HG03439 (cell line): ENCODE results near the gene PDLIM4.

Experiments
- ATAC-seq: cut with Tn5 transposase; IDR thresholded peaks from one replicate; pipeline ENCODE4 v1.9.1; 2021; ENCODE audit warnings: mild to moderate bottlenecking, moderate library complexity; ENCODE audit not compliant: unreplicated experiment

The PDLIM4 gene

DNA sequence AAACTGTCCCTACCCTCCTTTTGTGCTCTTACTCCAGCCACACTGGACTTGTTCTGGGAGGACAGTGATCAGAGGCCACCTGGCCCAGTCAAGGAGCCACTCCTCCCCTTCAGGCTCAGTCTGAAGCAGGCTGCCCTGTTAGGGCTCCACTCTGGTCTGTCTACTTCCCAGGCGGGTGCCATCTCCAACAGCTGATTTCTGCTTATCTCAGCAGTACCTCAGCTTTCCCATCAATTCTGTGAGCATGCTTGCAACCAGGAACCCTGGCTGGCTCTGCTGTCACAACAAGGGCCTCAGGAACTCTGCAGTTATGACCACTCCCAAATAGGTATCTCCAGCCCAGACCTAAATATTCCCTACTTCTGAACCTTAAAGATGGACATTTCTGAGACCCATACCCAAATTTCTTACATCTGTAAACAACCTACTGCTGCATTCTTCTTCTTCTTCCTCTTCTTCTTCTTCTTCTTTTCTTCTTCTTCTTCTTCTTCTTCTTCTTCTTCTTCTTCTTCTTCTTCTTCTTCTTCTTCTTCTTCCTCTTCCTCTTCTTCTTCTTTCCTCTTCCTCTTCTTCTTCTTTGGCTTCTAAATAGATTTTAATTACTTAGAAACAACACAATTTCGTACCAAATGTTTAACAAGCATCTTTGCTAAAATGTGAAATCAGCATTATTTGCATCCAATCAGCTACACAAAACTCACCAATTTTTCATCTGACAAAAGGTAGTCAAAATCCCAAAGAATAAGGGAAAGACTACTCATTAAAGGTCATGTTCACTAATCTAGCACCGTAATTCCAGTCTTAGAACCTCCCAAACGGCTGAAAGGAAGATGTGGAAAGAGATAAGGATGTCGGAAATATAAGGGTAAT, 23.1 kb downstream of the PDLIM4 start:
- no peak for ATAC-seq

DNA sequence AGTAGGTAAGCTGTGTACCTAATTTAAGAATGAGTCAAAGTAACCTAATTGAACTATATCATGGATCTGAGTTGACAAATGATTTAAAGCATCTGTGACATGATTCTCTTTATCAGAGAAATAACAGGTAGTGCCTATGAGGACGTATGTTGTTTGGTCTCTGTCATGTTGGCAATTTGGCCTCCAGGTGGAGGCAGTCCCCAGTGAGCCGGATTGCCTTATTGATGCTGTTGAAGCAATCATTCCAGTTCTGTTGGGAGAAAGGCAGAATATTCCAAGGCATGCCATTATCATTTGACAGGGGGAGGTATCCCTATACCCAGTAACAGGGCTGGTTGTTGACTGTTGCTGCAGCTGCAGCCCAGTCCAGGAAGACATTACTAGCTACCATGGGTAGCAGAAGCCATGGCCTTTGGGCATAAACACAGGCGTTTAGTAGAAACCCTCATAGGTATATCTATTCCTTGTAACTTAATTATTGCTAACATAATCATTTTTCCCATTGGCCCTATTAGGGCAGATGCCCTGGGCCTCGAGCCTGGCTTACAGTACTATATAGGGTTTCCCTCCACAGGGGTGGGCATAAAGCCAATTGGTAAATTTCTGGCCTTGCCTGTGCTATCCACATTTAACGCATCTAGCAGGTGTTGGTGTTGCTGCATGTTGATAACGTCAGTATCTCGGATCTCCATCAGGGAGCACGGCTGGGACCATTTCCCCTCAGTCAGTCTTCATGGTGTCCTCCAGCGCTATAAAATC, 24.5 kb downstream of the PDLIM4 start:
- ATAC-seq: no peak

DNA sequence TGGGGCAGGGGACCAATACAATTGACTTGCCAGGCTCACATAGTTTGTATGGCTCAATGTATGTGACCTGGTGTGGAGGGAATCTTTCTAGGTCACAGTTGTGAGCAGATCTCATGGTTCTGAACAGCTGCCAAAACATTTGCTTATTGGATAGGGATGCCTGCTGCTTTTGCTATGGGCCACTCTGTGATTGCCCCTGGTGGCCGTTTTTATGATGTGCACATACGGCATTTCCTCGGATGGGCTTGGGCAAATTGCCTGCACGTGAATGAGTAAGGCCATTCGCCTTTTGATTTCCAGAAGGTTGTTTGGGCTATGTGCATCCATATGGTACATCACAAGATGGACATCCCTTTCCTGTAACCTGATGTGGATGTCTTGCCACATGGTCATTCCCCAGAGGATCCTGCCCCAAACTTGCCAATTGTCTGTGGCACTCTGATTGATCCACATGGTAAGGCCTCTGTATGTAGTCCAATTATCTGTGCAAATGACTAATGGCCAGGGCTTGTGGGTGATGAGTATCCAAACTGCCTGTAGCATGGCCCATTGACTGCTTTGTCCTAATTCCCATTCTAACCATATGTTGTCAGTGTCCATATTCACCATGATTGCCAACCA, 26.0 kb downstream of the PDLIM4 start:
- ATAC-seq: no peak

DNA sequence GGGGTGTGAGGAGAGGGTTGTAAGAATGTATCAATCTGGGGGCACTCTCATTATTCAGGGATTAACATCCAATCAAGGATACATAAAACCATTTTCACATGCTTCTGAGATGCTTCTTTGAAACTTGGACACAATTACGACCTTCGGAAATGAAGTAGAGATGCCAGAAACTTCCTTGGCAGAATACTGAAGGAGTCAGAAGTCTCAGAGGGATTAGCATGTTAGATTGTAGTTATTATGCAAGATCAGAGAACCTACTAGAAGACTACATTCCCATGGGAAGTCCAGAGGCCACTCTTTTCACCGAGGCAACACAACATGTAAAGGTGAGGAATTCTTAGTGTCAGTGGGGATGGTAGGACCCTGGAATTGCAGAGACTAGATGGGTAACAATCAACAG, 31.6 kb downstream of the PDLIM4 start:
- no peak for ATAC-seq

DNA sequence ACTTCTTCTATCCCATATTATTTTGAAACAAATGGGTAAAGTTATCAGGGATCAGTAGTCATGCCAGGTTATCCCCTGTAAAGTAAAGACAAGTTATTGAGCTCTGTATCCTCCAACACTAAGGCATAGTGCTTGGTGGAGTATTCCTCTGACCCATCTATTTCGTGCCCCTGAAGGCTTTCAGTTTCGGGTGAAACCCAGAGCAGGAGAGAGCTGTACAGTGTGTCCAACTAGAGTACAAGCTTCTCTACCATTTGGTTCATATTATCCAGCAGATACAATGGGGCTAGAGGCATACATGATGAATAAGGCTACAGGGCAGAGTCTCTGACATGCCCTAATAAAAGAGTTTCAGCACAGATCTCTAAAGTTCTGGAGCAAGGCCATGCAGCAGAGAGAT, 33.5 kb downstream of the PDLIM4 start:
- ATAC-seq: no peak

GRCh38 chr5:132293066-132293991, 35.8 kb downstream of the PDLIM4 start:
- peak; percentile 47 for ATAC-seq

GRCh38 chr5:132293992-132294727, 36.7 kb downstream of the PDLIM4 start, which contains the start of gene SLC22A4:
TSS of gene SLC22A4 (plus strand) at chr5:132294394. CDS start at chr5:132294617, 223 bp downstream.
- ATAC-seq: peak; percentile 59

- peak; percentile 5 for ATAC-seq
Measured at GRCh38 chr5:132294728-132295504, 37.4 kb downstream of the PDLIM4 start.

- ATAC-seq: no peak
Measured at GRCh38 chr5:132295505-132296411, 38.3 kb downstream of the PDLIM4 start.

DNA sequence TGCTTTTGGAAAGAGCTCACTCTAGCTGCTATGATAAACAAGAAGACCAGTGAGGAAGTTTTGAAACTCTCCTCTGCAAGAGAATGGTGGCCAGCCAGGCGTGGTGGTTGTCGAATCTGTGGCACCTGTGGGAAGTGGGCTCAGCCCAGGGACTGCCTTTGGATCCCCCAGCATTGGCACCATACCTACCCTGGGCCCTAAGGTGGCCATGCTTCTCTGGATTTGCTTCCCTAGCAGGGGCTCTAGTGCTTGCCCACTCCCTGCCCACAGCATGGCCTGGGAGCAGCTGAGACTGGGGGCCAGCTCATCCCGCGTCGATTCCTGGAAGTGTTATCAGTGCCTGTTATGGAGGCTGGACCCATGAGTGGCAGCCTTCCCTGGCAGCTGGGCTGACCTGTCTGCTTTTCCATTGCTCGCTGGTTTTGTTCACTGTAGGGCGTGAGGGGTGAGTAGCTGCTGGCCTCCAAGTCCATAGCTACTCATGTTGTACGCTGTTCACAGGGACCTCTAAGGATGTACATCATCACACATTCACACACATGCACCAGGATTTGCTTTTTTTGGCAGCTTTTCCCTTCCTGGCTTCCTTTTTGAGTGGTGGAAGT, 39.0 kb downstream of the PDLIM4 start:
- ATAC-seq: no peak

DNA sequence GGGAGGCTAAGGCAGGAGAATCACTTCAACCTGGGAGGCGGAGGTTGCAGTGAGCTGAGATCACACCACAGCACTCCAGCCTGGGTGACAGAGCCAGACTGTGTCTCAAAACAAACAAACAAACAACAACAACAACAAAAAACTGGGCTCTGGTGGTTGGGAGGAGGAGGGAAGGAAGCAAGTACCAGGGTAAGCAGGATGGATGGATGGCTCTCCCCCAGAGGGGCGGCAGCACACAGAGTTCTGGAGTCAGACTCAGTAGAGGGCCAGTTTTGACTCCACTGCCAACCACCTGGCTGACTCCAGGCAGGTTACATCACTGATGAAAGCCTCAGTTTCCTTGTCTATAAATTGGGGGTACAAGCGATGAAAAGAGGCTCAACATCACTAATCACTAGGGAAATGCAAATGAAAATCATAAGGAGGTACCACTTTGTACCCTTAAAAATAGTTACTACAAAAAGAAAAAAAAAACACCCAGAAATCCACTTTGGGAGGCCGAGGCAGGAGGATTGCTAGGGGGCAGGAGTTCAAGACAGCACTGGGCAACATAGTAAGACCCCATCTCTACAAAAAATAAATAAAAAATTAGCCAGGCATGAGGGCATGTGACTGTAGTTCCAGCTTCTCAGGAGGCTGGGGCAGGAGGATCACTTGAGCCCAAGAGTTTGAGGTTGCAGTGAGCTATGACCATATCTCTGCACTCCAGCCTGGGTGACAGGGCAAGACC, 39.9 kb downstream of the PDLIM4 start:
- ATAC-seq: no peak

DNA sequence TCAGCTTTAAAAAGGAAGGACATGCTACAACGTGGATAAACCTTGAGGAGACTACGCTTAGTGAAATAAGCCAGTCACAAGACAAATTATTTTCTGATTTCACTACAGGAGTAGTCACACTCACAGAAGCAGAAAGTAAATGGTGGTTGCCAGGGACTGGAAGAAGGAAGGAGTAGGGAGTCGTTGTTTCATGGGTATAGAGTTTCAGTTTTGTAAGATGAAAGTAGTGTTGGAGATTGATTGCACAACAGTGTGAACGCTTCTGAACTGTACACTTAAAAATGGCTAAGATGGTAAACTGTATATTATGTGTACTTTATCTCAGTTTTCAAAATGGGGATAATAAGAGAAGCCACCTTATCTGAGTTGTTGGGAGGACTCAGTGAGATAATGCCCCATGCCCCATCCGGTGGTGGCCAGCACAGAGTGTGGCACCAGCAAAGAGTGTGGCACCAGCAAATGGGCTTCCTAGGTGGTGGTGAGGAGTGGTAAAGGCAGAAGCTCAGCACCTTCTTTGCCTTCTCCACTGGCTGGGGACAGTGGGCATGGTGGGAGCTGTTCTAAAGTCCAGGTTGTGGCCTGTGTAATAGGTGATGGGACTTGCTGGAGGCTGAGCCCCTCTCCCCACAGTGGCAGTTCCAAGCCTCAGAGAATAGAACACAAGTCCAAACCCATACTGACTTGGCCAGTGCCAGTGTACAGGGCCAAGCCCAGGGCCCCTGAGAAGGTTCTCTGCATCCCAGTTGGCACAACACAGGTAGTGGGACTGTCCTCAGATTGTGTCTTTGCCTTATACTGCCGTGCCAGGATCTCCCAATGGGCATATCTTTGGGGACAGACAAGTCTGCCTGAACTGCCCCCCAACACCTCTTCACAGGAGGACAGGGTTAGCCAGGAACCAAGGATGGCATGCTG, 41.1 kb downstream of the PDLIM4 start:
- no peak for ATAC-seq

DNA sequence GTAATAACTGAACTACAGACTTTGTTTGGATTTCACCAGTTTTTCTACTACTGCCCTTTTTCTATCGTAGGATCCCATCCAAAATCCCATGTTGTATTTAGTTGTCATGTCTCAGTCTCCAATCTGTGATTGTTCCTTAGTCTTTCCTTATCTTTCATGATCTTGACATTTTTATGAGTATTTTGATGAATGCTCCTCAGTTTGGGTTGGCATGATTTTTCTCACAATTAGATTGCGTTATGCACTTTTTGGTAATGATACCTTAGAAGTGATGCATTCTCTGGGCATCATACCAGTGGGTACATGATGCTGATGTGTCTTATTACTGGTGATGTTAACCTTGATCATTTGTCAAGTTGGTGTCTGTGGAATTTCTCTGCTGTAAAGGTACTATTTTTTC, 42.4 kb downstream of the PDLIM4 start:
- no peak for ATAC-seq

DNA sequence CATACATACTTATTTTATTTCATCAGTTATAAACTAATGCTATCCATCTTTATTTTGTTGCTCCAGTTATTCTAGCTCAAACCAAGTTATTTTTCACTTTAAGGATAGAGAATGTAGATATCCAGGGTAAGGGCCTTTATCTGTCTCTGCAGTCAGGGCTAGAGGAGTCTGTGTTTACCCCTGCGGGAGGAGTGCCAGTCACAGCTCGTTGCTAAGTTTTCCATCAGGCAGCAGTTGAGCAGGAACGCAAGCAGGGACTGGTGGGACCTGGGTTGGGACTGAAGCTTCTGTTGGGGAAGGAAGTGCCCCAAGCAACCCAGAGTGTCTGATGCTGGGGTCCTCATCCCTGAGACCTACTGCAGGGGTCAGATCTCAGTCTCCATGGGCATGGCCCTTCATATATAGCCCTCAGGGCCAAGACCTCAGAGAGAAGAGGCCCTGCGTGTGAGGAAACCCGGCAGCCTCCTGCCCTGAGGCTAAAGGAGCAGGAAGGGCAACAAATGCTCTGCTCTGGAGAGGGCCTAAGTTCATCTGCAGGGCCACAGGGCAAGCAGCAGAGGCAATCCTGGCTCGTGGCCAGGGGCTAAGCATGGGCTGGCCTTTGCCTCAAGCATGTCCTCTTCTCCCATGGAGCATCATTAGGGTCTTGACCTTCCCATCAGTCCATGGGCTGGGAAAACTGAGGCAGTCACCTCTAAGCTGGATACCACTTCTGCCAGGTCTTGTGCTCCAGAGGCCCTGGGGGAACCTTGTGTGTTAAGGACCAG, 43.3 kb downstream of the PDLIM4 start:
- no peak for ATAC-seq
